Duodenal mucosa (tissue), 2 donors: ENCODE measurements around the gene CLDN6.
"Not testable (repeated sequence)": the region's sequence is repeated elsewhere in the genome, so short reads cannot be mapped to it uniquely, and the experiment has no call there.

Source experiments
- H3K27ac ChIP-seq: one replicate; pipeline ENCODE4 v1.7.0; 2013; ENCODE audit warnings: low read depth, low read length
- H3K27me3 ChIP-seq, 2 donors: one replicate each; pipeline ENCODE4 v1.7.0; 2013; ENCODE audit warnings: low read length in 2 of 2, control low read depth in 1 of 2; ENCODE audit not compliant: insufficient read depth in 2 of 2, control insufficient read depth in 1 of 2
- H3K36me3 ChIP-seq, 2 donors: one replicate each; pipeline ENCODE4 v1.7.0; 2013; ENCODE audit warnings: low read length in 2 of 2, control low read depth in 1 of 2; ENCODE audit not compliant: insufficient read depth in 2 of 2, control insufficient read depth in 1 of 2
- H3K4me1 ChIP-seq, 2 donors: one replicate each; pipeline ENCODE4 v1.7.0; 2013; ENCODE audit warnings: low read length in 2 of 2, control low read depth in 1 of 2; ENCODE audit not compliant: insufficient read depth in 2 of 2, control insufficient read depth in 1 of 2
- H3K4me3 ChIP-seq, 2 donors: one replicate each; pipeline ENCODE4 v1.7.0; 2013; ENCODE audit warnings: low read length in 2 of 2, low read depth in 1 of 2
- H3K9ac ChIP-seq, 2 donors: one replicate each; pipeline ENCODE4 v1.7.0; 2013; ENCODE audit warnings: low read length in 2 of 2, low read depth in 1 of 2
- H3K9me3 ChIP-seq, 2 donors: one replicate each; pipeline ENCODE4 v1.7.0; 2013; ENCODE audit warnings: low read length in 2 of 2, control low read depth in 1 of 2; ENCODE audit not compliant: control insufficient read depth in 1 of 2

Gene CLDN6

DNA sequence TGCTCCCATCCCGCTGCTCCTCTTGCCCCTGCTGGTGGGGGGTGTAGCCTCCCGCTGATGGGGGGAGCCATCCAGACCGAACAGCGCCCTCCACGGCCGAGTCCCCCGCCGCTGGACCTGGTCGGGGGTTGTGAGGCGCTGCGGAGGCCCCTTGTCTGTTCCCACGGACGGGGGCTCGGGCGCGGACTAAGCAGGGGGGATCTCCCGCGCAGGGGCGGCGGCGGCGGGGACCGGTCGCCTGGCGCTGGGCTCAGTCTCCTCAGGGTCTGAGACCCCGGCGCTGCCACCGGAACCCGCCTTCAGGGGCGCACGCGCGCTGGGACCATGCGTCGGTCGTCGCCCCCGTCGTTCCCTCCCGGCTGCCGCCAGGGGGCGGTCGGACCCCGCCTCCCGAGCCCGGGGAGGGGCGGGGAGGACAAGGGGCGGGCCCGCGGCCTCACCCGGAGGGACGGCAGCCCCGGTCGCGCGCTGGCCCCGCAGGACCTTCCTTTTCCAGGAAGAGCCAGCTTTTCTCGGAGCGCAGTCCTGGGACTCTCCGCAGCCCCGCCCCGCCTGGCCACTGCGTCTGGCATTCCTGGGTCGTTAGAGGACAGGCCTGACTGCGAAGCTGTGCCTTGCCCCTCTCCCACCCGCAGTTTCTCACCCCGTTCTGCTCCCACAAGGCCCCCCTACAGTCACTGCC is 41.2 kb upstream of the CLDN6 start:
- H3K27me3 ChIP-seq: no peaks in the 10 kb centered on the region
- peak overlapping the region; percentile 78 for H3K4me3 ChIP-seq
- peaks cover 13 to 21% of the 10 kb centered on the region in 2 donors for H3K4me1 ChIP-seq
- H3K36me3 ChIP-seq: peaks cover 0 to 1% of the 10 kb centered on the region in 2 donors
- peak overlapping the region; percentile 83 to 86 for H3K9ac ChIP-seq
- H3K27ac ChIP-seq: peak overlapping the region; percentile 90
- no peaks in the 10 kb centered on the region for H3K9me3 ChIP-seq

DNA sequence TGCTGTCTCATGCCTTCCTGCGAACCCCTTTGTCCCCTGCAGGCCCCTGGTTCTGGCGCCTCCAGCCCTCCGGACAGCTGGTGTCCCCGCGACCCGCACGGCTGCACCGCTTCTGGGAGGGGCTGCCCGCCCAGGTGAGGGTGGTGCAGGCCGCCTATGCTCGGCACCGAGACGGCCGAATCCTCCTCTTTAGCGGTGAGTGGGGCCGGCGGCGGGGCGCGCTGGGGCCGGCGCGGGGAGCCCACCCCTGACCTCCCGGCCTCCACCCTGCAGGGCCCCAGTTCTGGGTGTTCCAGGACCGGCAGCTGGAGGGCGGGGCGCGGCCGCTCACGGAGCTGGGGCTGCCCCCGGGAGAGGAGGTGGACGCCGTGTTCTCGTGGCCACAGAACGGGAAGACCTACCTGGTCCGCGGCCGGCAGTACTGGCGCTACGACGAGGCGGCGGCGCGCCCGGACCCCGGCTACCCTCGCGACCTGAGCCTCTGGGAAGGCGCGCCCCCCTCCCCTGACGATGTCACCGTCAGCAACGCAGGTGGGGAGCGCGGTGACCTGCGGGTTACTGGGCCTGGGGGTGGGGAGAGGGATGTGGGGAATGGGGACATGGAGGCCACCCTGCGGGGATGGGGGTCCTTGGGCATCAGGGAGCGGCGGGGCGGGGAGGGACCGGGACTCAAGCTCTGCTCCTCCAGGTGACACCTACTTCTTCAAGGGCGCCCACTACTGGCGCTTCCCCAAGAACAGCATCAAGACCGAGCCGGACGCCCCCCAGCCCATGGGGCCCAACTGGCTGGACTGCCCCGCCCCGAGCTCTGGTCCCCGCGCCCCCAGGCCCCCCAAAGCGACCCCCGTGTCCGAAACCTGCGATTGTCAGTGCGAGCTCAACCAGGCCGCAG is 40.4 kb upstream of the CLDN6 start:
- peaks cover 13 to 25% of the 10 kb centered on the region in 2 donors for H3K4me1 ChIP-seq
- peak overlapping the region; percentile 81 to 86 for H3K9ac ChIP-seq
- peak overlapping the region; percentile 78 for H3K4me3 ChIP-seq
- H3K9me3 ChIP-seq: no peaks in the 10 kb centered on the region
- H3K27ac ChIP-seq: peak overlapping the region; percentile 76
- peaks cover 0 to 5% of the 10 kb centered on the region in 2 donors for H3K36me3 ChIP-seq
- H3K27me3 ChIP-seq: no peaks in the 10 kb centered on the region

DNA sequence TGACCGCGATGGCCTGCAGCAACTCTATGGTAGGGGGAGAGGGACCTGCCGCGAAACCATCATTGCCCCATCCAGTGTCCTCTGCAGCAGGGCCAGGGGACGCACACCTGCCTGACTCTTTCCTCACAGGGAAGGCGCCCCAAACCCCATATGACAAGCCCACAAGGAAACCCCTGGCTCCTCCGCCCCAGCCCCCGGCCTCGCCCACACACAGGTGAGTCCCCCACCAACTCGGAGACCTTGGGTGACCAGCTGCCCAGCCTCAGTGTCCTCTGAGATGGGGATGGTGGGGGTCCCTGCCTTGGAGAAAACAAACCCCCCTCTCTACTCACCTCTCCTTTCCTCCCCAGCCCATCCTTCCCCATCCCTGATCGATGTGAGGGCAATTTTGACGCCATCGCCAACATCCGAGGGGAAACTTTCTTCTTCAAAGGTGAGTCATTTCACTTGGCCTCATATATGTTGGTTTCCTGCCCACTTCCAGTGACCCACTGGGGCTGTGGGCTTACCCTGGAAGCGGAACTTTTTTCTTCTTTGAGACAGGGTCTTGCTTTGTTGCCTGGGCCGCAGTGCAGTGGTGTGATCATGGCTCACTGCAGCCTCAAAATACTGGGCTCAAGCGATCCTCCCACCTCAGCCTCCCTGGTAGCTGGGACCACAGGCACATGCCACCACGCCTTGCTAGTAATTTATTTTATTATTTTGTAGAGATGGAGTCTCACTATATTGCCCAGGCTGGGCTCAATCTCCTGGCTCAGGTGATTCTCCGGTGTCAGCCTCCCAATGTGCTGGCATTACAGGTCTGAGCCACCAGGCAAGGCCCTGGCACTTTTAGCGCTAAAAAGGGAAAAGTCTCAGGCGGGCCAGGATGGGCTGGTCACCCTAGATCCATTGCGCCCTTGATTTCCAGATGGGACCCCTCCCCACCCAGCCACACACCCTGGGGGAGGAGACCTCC is 39.5 kb upstream of the CLDN6 start:
- Histone ChIP-seq H3K36me3 (peaks cover 0 to 5% of the 10 kb centered on the region in 2 donors), H3K27ac (no peak overlapping the region), H3K9me3 (no peaks in the 10 kb centered on the region), H3K4me1 (peaks cover 13 to 25% of the 10 kb centered on the region in 2 donors), H3K27me3 (no peaks in the 10 kb centered on the region), H3K4me3 (peak overlapping the region; percentile 78), H3K9ac (no peak overlapping the region)

GRCh38 chr16:3056336-3057180 is 38.6 kb upstream of the CLDN6 start:
- H3K9ac ChIP-seq: no peak overlapping the region
- peaks cover 0 to 5% of the 10 kb centered on the region in 2 donors for H3K36me3 ChIP-seq
- H3K4me3 ChIP-seq: no peak overlapping the region
- H3K27ac ChIP-seq: no peak overlapping the region
- H3K4me1 ChIP-seq: peaks cover 13 to 25% of the 10 kb centered on the region in 2 donors
- H3K9me3 ChIP-seq: no peaks in the 10 kb centered on the region
- H3K27me3 ChIP-seq: no peaks in the 10 kb centered on the region

GRCh38 chr16:3055734-3056115 is 37.7 kb upstream of the CLDN6 start:
- H3K4me1 ChIP-seq: peaks cover 13 to 25% of the 10 kb centered on the region in 2 donors
- H3K9me3 ChIP-seq, H3K27ac ChIP-seq, H3K36me3 ChIP-seq, H3K4me3 ChIP-seq, H3K9ac ChIP-seq, H3K27me3 ChIP-seq: not testable (repeated sequence)

DNA sequence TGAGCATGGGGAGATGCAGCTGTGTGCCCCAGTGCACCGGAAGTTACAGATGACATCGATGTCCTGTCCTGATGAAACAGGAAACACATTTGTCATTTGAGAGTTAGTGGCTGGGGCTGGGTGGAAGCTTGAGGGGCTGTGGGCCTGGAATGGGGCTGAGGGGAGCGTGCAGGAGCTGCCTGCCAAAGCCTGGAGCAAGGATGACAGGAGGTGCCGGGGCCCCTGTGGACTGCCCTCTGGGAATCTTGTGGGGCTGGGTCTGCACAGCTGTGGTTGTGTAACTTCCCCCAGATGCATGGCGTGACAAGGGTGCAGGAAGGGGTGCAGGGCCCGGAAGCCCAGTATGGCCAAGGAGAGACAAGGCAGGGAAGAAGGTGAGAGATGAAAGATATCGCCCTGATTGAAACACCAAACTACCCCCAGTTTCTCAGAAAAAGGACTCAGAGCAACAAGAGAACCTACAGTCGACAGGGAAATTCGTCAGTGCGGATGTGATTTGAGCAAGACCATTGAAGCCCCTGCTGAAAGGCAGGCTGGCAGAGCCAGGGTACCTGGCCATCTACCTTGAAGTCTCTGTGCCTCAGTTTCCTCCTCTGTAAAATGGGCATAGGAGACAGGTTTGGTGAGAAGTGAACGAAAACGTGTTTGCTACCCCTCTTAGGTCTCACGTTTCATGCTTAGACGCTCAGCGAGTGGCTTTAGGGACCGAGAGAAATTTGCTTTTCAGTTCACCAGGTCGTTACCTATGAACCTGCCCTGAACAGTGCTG is 37.2 kb upstream of the CLDN6 start:
- Histone ChIP-seq H3K4me1 (peaks cover 8 to 25% of the 10 kb centered on the region in 2 donors), H3K9me3 (no peaks in the 10 kb centered on the region), H3K4me3 (no peak overlapping the region), H3K9ac (no peak overlapping the region), H3K36me3 (peaks cover 0 to 5% of the 10 kb centered on the region in 2 donors), H3K27ac (no peak overlapping the region), H3K27me3 (peaks cover 0 to under 1% of the 10 kb centered on the region in 2 donors)

GRCh38 chr16:3053330-3053710 is 35.3 kb upstream of the CLDN6 start:
- not testable (repeated sequence) for H3K9me3 ChIP-seq, H3K4me3 ChIP-seq, H3K9ac ChIP-seq, H3K27ac ChIP-seq, H3K36me3 ChIP-seq
- Histone ChIP-seq H3K27me3 (peaks cover 17% of the 10 kb centered on the region in 2 donors), H3K4me1 (peaks cover 0 to 17% of the 10 kb centered on the region in 2 donors)

- H3K9me3 ChIP-seq, H3K27ac ChIP-seq, H3K4me3 ChIP-seq: not testable (repeated sequence)
Observed at GRCh38 chr16:3052571-3053329, 34.8 kb upstream of the CLDN6 start.

More at GRCh38 chr16:3052571-3053329, 34.8 kb upstream of the CLDN6 start:
- H3K36me3 ChIP-seq, H3K9ac ChIP-seq: not testable (repeated sequence)
- peaks cover 21 to 23% of the 10 kb centered on the region in 2 donors for H3K27me3 ChIP-seq
- peaks cover 0 to 13% of the 10 kb centered on the region in 2 donors for H3K4me1 ChIP-seq
